ENCODE results near the gene GAL. TPM values are rescaled to one million over a fixed set of nuclear protein-coding genes. Genes with fewer than 3 reads are reported as not detected.

Gene GAL
- total RNA-seq, 1 donor from 2014 or later, result 0.34 TPM

GRCh38 chr11:68658661-68659060, 25.7 kb upstream of the GAL start:
- intact Hi-C loops (cut with micrococcal nuclease), result no loop called here

GRCh38 chr11:68659158-68659921, 25.0 kb upstream of the GAL start:
- intact Hi-C loops (cut with micrococcal nuclease), result no loop called here

GRCh38 chr11:68660066-68660810, 24.1 kb upstream of the GAL start:
- intact Hi-C loops (cut with micrococcal nuclease), result no loop called here

- intact Hi-C loops (cut with micrococcal nuclease), result no loop called here
These were observed 23.3 kb upstream of the GAL start for GRCh38 chr11:68661014-68661413.

- intact Hi-C loops (cut with micrococcal nuclease), result no loop called here
These were observed 22.4 kb upstream of the GAL start for GRCh38 chr11:68661697-68662603.

- intact Hi-C loops (cut with micrococcal nuclease), result no loop called here
These were observed 20.8 kb upstream of the GAL start for GRCh38 chr11:68663482-68664010.

- intact Hi-C loops (cut with micrococcal nuclease), result no loop called here
These were observed 20.2 kb upstream of the GAL start for GRCh38 chr11:68664141-68664540.

GRCh38 chr11:68664906-68665305, 19.4 kb upstream of the GAL start:
- intact Hi-C loops (cut with micrococcal nuclease), result no loop called here

- intact Hi-C loops (cut with micrococcal nuclease), result no loop called here
These were observed 18.9 kb upstream of the GAL start for GRCh38 chr11:68665436-68665835.

GRCh38 chr11:68666849-68667248, 17.5 kb upstream of the GAL start:
- intact Hi-C loops (cut with micrococcal nuclease), result no loop called here

- intact Hi-C loops (cut with micrococcal nuclease), result no loop called here
These were observed 16.5 kb upstream of the GAL start for GRCh38 chr11:68667511-68668500.

- intact Hi-C loops (cut with micrococcal nuclease), result no loop called here
These were observed 14.8 kb upstream of the GAL start for GRCh38 chr11:68669301-68670090.

GRCh38 chr11:68670208-68670992, 13.9 kb upstream of the GAL start:
- intact Hi-C loops (cut with micrococcal nuclease), result no loop called here

GRCh38 chr11:68673306-68673945, 10.9 kb upstream of the GAL start:
- intact Hi-C loops (cut with micrococcal nuclease), result no loop called here

GRCh38 chr11:68673991-68674390, 10.4 kb upstream of the GAL start:
- intact Hi-C loops (cut with micrococcal nuclease), result no loop called here

- intact Hi-C loops (cut with micrococcal nuclease), result no loop called here
These were observed 9.9 kb upstream of the GAL start for GRCh38 chr11:68674461-68674860.

GRCh38 chr11:68677432-68677831, 6.9 kb upstream of the GAL start:
- intact Hi-C loops (cut with micrococcal nuclease), result no loop called here

- intact Hi-C loops (cut with micrococcal nuclease), result no loop called here
These were observed 6.3 kb upstream of the GAL start for GRCh38 chr11:68678031-68678441.

Measured in T-helper 1 cell treated with Interleukin-12 subunit alpha and Interleukin-12 subunit beta and Interleukin-4 antibody, amounts not matched to agents 30 ng/mL and 1 ng/mL, for 36 hours (primary cell).